ENCODE results near the gene C14orf132.

GRCh38 chr14:96091149-96091693, 52.1 kb downstream of the C14orf132 start:
- TF ChIP-seq CTCF (conservative IDR thresholded peaks at IDR 0.05; ENCODE audit: low read length): no peak
- TF ChIP-seq EZH2phosphoT487 (IDR thresholded peaks at IDR 0.05; ENCODE audit: borderline replicate concordance): no peak
